ENCODE results near the gene WWC1.
"Not testable (repeated sequence)": the region's sequence is repeated elsewhere in the genome, so short reads cannot be mapped to it uniquely, and the experiment has no call there.

Gene WWC1

GRCh38 chr5:168310541-168310940, 19.1 kb downstream of the WWC1 start:
- not testable (repeated sequence) for DNase-seq

- DNase-seq = no peak
Measured at GRCh38 chr5:168311061-168311566, 19.7 kb downstream of the WWC1 start.

GRCh38 chr5:168312606-168313295, 21.3 kb downstream of the WWC1 start:
- DNase-seq = no peak

GRCh38 chr5:168313596-168314204, 22.3 kb downstream of the WWC1 start:
- no peak for DNase-seq

- no peak for DNase-seq
Measured at GRCh38 chr5:168314735-168315411, 23.4 kb downstream of the WWC1 start.

GRCh38 chr5:168315416-168316138, 24.1 kb downstream of the WWC1 start:
- no peak for DNase-seq

GRCh38 chr5:168316139-168316578, 24.7 kb downstream of the WWC1 start:
- DNase-seq = no peak

- DNase-seq = no peak
Measured at GRCh38 chr5:168317096-168317520, 25.7 kb downstream of the WWC1 start.

GRCh38 chr5:168317521-168318147, 26.2 kb downstream of the WWC1 start:
- no peak for DNase-seq

- no peak for DNase-seq
Measured at GRCh38 chr5:168318240-168318639, 26.8 kb downstream of the WWC1 start.

GRCh38 chr5:168319774-168320173, 28.3 kb downstream of the WWC1 start:
- no peak for DNase-seq

GRCh38 chr5:168320805-168321204, 29.4 kb downstream of the WWC1 start:
- DNase-seq = no peak

GRCh38 chr5:168324859-168325630, 33.6 kb downstream of the WWC1 start:
- DNase-seq = no peak

GRCh38 chr5:168327019-168327421, 35.6 kb downstream of the WWC1 start:
- no peak for DNase-seq

GRCh38 chr5:168327451-168327850, 36.0 kb downstream of the WWC1 start:
- no peak for DNase-seq

GRCh38 chr5:168327994-168328393, 36.5 kb downstream of the WWC1 start:
- DNase-seq = no peak

GRCh38 chr5:168328814-168329213, 37.4 kb downstream of the WWC1 start:
- no peak for DNase-seq

- no peak for DNase-seq
Measured at GRCh38 chr5:168329302-168329701, 37.9 kb downstream of the WWC1 start.

- DNase-seq = no peak
Measured at GRCh38 chr5:168332042-168332441, 40.6 kb downstream of the WWC1 start.

GRCh38 chr5:168334280-168334679, 42.8 kb downstream of the WWC1 start:
- no peak for DNase-seq

GRCh38 chr5:168334695-168335094, 43.2 kb downstream of the WWC1 start:
- DNase-seq = no peak

GRCh38 chr5:168337361-168337760, 45.9 kb downstream of the WWC1 start:
- DNase-seq = no peak
